ENCODE measurements around the gene SP2. TPM values are rescaled to one million over a fixed set of nuclear protein-coding genes. Genes with fewer than 3 reads are reported as not detected.
"Not testable (repeated sequence)": the region's sequence is repeated elsewhere in the genome, so short reads cannot be mapped to it uniquely, and the experiment has no call there.

SP2 gene
- total RNA-seq, 2 experiments from 2014 or later, result 17.4 to 19.5 TPM

DNA sequence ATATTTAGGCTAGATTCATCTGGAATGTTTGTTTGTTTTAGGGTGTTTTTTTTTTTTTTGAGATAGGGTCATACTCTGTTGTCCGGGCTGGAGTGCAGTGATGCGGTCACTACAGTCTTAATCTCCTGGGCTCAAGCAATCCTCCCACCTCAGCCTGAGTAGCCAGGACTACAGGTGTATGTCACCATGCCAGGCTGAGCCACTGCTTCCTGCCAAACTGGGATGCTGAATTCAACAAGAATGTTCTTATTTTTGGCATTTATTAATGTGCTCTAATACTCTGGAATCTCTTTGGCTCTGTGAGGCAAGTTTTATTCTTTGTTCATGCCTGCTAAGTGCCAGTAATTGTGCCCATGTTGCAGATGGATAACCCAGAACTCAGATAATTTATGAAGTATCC, 21.5 kb downstream of the SP2 start:
- no peak for DNase-seq
- peaks cover 10% of the 10 kb centered on the region for H3K4me1 Mint-ChIP-seq (ENCODE audit: low read depth)
- CTCF ChIA-PET, result no interaction called here
- intact Hi-C loops (cut with micrococcal nuclease), result no loop called here
- no peaks in the 10 kb centered on the region for H3K27me3 Mint-ChIP-seq (ENCODE audit: low read depth)
- no peaks in the 10 kb centered on the region for H3K9me3 Mint-ChIP-seq
- H3K4me3 Mint-ChIP-seq, result no peak overlapping the region
- peaks cover 10% of the 10 kb centered on the region for H3K36me3 Mint-ChIP-seq (ENCODE audit: low read depth)
- H3K27ac Mint-ChIP-seq, result no peak overlapping the region

DNA sequence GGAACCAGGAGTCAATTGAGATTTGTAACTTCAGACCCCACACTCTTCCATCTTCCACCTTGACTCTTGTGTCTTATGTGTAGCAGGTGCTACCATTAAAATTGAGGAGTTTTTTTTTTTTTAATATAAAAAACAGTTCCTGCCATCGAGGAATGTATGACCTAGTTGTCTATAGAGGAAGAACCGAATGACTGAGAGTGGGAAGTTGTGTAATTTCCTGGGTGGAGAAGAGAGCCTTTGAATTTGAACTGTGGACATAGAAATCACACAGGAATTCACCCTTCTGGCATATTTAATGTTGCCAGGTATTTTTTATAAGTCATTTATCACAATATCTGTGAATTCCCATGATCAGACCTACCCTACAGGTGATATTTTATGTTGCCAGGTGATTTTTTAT, 22.0 kb downstream of the SP2 start:
- Mint-ChIP-seq H3K36me3 (ENCODE audit: low read depth) (peaks cover 10% of the 10 kb centered on the region), H3K9me3 (no peaks in the 10 kb centered on the region), H3K4me3 (no peak overlapping the region), H3K27ac (no peak overlapping the region), H3K27me3 (ENCODE audit: low read depth) (no peaks in the 10 kb centered on the region), H3K4me1 (ENCODE audit: low read depth) (peaks cover 10% of the 10 kb centered on the region)
- no peak for DNase-seq
- intact Hi-C loops (cut with micrococcal nuclease), result no loop called here
- CTCF ChIA-PET, result no interaction called here

DNA sequence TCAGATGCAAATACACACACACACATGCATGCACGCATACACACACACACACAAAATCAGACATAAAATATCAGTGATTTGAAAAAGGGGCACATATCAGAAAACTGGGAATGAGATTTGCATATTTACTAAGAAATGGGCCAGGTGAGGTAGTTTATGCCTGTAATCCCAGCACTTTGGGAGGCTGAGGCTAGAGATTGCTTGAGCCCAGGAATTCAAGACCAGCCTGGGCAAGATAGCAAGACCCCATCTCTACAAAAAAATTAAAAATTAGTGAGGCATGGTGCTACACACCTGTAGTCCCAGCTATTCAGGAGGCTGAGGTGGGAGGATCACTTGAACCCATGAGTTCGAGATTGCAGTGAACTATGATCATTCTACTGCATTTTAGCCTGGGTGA, 23.0 kb downstream of the SP2 start:
- Mint-ChIP-seq H3K9me3 (no peaks in the 10 kb centered on the region), H3K27ac (no peak overlapping the region), H3K36me3 (ENCODE audit: low read depth) (peaks cover 16% of the 10 kb centered on the region), H3K27me3 (ENCODE audit: low read depth) (no peaks in the 10 kb centered on the region), H3K4me3 (no peak overlapping the region), H3K4me1 (ENCODE audit: low read depth) (peaks cover 10% of the 10 kb centered on the region)
- intact Hi-C loops (cut with micrococcal nuclease), result no loop called here
- CTCF ChIA-PET, result interaction anchor here (0.6 kb wide), 1 partner anchor 69 kb away, joined by 4 read pairs; no protein-coding TSS in a partner anchor
- DNase-seq, result no peak

DNA sequence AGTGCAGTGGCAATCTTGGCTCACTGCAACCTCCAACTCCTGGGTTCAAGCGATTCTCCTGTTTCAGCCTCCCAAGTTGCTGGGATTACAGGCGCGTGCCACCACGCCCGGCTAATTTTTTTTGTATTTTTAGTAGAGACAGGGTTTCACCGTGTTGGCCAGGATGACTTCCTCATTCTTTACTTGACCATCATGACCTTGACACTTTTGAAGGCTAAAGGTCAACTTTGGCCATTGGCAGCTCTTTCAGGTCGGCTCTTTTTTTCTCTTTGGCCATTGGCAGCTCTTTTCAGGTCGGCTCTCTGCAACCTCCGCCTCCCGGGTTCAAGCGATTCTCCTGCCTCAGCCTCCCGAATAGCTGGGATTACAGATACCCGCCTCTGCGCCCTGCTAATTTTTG, 23.9 kb downstream of the SP2 start:
- H3K27me3 Mint-ChIP-seq (ENCODE audit: low read depth); intact Hi-C loops (cut with micrococcal nuclease); H3K27ac Mint-ChIP-seq; CTCF ChIA-PET; H3K9me3 Mint-ChIP-seq; DNase-seq; H3K4me3 Mint-ChIP-seq: not testable (repeated sequence)
- Mint-ChIP-seq H3K4me1 (ENCODE audit: low read depth) (peaks cover 10% of the 10 kb centered on the region), H3K36me3 (ENCODE audit: low read depth) (peaks cover 20% of the 10 kb centered on the region)

DNA sequence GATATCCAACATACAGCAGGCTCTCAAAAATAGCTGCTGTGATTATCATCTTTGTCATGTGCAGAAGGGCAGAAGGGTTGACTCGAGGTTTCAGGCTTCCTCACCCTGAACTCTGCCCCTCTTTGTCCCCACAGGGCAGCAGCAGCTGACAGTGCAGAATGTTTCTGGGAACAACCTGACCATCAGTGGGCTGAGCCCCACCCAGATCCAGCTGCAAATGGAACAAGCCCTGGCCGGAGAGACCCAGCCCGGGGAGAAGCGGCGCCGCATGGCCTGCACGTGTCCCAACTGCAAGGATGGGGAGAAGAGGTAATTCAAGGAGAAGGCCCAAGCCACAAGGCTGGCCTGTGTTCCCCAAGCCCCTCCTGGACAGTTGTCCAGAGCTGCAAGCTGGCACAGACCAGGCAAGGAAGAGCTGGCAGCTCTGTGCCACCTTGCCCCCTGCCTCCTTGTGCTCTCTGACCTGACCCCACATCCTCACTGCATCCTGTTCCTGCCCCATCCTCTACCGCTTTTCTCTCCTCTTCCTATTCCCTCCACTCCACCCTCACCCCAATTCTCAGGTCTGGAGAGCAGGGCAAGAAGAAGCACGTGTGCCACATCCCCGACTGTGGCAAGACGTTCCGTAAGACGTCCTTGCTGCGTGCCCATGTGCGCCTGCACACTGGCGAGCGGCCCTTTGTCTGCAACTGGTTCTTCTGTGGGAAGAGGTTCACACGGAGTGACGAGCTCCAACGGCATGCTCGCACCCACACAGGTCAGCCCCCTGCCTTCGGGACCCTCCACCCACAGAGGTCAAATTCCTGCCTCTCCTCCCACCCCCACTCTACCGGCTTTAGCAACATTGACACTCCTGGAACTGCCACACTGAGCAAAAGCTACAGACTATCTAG, 29.0 kb downstream of the SP2 start:
- intact Hi-C loops (cut with micrococcal nuclease), result no loop called here
- Mint-ChIP-seq H3K4me3 (no peak overlapping the region), H3K27me3 (ENCODE audit: low read depth) (no peaks in the 10 kb centered on the region), H3K9me3 (no peaks in the 10 kb centered on the region), H3K27ac (no peak overlapping the region), H3K4me1 (ENCODE audit: low read depth) (no peaks in the 10 kb centered on the region), H3K36me3 (ENCODE audit: low read depth) (peaks cover 23% of the 10 kb centered on the region)
- DNase-seq, result no peak
- CTCF ChIA-PET, result no interaction called here

DNA sequence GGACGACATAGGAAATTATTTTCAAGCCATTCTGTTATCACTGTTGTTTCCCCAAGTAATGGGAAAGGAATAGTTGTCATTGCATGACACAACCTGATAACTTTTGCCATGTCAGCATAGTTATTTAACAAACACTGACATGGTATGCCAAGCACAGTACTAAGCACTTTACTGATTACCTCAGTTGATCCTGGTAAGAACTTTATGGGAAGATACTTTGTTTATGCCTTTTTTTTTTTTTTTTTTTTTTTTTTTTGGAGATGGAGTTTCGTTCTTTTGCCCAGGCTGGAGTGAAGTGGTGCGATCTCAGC, 29.6 kb downstream of the SP2 start:
- Mint-ChIP-seq H3K36me3 (ENCODE audit: low read depth) (peaks cover 23% of the 10 kb centered on the region), H3K4me3 (no peak overlapping the region), H3K27me3 (ENCODE audit: low read depth) (no peaks in the 10 kb centered on the region), H3K4me1 (ENCODE audit: low read depth) (no peaks in the 10 kb centered on the region), H3K9me3 (no peaks in the 10 kb centered on the region), H3K27ac (no peak overlapping the region)
- intact Hi-C loops (cut with micrococcal nuclease), result no loop called here
- DNase-seq, result no peak
- CTCF ChIA-PET, result no interaction called here

DNA sequence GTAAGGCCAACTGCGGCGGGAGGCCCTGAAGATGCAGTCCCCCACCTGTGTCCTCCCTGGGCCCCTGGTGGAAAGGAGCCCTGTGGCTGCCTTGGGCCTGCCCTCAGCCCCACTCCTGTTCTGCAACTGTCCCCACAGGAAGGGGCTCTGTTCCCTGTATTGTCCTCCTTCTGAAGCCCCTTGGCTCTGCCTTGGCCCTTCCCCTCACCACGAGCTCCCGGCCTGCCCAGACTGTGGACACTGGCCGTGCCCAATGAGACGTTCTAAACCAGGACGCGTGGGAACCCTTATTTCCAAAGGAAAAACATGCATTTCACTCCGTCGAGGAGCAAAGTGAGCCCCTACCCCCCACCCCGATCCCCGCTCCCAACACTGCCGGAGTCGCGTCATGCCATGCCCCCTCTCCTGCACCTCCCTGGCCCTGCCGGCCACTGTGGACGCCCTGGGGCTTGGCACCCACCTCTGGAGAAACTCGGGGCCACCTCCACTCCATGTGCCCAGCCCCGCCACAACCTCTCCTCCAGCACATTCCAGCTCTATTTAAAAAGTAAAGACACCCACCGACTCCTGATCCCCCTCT, 31.9 kb downstream of the SP2 start:
- CTCF ChIA-PET, result no interaction called here

DNA sequence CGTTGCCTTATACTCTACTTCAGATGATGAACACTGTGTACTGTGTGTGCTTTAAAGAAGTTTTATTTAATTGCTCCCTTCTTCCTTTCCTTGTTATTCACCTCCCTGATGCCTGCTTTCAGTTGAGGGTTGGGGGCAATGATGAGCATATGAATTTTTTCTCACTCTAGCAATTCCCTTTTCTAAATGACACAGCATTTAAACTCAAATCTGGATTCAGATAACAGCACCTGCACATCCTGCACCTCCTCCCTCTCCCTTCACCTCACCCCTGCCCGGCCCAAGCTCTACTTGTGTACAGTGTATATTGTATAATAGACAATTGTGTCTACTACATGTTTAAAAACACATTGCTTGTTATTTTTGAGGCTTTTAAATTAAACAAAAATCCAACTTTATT, 32.4 kb downstream of the SP2 start:
- Mint-ChIP-seq H3K36me3 (ENCODE audit: low read depth) (peaks cover 18% of the 10 kb centered on the region), H3K9me3 (no peaks in the 10 kb centered on the region), H3K4me1 (ENCODE audit: low read depth) (no peaks in the 10 kb centered on the region), H3K4me3 (no peak overlapping the region), H3K27me3 (ENCODE audit: low read depth) (no peaks in the 10 kb centered on the region), H3K27ac (no peak overlapping the region)
- intact Hi-C loops (cut with micrococcal nuclease), result no loop called here
- no peak for DNase-seq
- CTCF ChIA-PET, result interaction anchor here (0.5 kb wide), 1 partner anchor 22 kb away, joined by 4 read pairs; no protein-coding TSS in a partner anchor

More for the DNA sequence above, 31.9 kb downstream of the SP2 start:
- Mint-ChIP-seq H3K9me3 (no peaks in the 10 kb centered on the region), H3K27me3 (ENCODE audit: low read depth) (no peaks in the 10 kb centered on the region), H3K36me3 (ENCODE audit: low read depth) (peaks cover 20% of the 10 kb centered on the region), H3K4me3 (no peak overlapping the region), H3K4me1 (ENCODE audit: low read depth) (no peaks in the 10 kb centered on the region), H3K27ac (no peak overlapping the region)
- no peak for DNase-seq
- intact Hi-C loops (cut with micrococcal nuclease), result no loop called here

DNA sequence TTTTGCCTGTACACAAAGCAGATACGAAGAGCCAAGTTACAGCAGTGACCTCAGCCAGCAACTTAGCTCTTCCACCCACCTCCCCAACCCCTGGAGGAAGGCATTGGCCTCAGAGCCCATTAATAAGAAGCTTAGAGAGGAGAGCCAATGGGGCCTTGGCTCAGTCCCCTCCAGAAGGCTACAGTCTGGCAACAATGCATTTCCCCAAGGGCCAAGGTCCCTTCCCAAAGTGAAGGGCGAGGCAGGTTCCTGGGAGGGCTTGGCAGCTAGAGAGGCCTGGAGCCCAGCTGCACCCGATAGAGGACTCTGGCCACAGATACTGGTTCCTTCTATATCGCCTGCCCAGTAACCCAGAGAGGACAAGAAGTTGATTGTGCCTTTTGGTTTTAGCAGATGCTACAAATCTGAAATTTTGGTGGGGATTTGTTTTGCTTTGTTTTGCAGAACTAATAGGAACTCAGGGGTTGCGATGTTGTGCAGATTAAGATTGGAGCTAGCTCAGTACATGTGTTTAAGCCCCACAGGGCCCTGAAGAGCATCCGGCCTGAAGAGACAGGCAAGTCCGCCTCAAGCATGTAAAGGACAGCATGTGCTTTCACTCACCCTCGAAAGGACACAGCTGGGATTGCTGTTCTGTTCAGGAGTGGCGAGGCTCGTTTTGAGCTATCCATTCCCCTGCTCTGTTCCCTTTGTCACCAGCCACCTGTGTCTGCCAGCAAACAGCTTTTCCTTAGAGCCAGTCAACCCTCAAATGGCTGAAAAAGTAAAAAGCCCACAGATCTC, 33.4 kb downstream of the SP2 start:
- Mint-ChIP-seq H3K27me3 (ENCODE audit: low read depth) (no peaks in the 10 kb centered on the region), H3K4me1 (ENCODE audit: low read depth) (no peaks in the 10 kb centered on the region), H3K27ac (no peak overlapping the region), H3K36me3 (ENCODE audit: low read depth) (peaks cover 10% of the 10 kb centered on the region), H3K9me3 (no peaks in the 10 kb centered on the region), H3K4me3 (no peak overlapping the region)
- DNase-seq, result no peak
- intact Hi-C loops (cut with micrococcal nuclease), result no loop called here
- CTCF ChIA-PET, result interaction anchor here (0.6 to 1.5 kb wide), 6 partner anchors 17 to 1057 kb away, joined by 3 to 6 read pairs (median 3); partner anchors contain the start of gene CDK5RAP3

DNA sequence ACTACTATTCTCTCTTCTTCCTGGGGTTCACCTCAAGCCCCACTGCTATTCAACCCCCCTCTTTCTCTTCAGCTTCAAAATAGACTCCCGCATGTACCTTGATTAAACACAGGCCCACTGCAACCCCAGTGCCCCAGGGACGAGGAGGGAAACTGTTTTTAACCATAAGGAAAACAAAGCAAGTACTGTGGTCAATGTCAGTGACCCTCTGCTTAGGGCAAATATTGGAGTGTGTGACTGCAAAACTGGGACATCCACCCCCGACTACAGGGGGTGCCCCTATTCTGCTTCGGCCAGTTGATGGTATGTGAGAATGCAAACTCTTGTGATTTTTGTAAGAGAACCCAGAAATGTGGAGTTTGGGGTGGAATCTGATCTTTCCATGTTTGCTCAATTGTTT, 35.8 kb downstream of the SP2 start:
- Mint-ChIP-seq H3K27ac (no peak overlapping the region), H3K27me3 (ENCODE audit: low read depth) (no peaks in the 10 kb centered on the region), H3K36me3 (ENCODE audit: low read depth) (peaks cover 3% of the 10 kb centered on the region), H3K9me3 (no peaks in the 10 kb centered on the region), H3K4me1 (ENCODE audit: low read depth) (peaks cover 3% of the 10 kb centered on the region), H3K4me3 (no peak overlapping the region)
- CTCF ChIA-PET, result interaction anchor here (1.7 kb wide), 1 partner anchor 15 kb away, joined by 5 read pairs; no protein-coding TSS in a partner anchor
- no peak for DNase-seq
- intact Hi-C loops (cut with micrococcal nuclease), result no loop called here

DNA sequence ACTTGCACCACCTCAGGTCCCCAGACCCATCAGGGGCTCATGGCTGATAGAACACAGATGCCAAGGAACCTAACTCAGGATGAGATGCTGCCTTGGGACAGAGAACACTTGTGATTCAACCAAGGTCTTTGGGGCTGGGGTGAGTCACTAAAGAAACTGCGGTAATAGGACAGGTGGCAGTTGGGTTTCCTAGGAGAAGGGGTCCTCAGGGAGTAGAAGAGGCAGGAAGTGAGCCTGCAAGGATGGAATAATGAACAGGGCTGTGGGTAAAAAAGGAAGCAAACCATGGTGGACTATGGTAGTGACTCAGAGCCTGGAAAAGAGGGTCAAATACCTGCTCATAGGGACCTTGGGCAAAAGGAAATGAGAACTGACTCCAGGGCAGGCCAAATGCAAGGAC, 38.8 kb downstream of the SP2 start:
- Mint-ChIP-seq H3K4me1 (ENCODE audit: low read depth) (peaks cover 12% of the 10 kb centered on the region), H3K9me3 (no peaks in the 10 kb centered on the region), H3K36me3 (ENCODE audit: low read depth) (no peaks in the 10 kb centered on the region), H3K4me3 (no peak overlapping the region), H3K27ac (no peak overlapping the region), H3K27me3 (ENCODE audit: low read depth) (no peaks in the 10 kb centered on the region)
- CTCF ChIA-PET, result interaction anchor here (1.0 kb wide), 1 partner anchor 15 kb away, joined by 3 read pairs; no protein-coding TSS in a partner anchor
- DNase-seq, result no peak
- intact Hi-C loops (cut with micrococcal nuclease), result no loop called here

DNA sequence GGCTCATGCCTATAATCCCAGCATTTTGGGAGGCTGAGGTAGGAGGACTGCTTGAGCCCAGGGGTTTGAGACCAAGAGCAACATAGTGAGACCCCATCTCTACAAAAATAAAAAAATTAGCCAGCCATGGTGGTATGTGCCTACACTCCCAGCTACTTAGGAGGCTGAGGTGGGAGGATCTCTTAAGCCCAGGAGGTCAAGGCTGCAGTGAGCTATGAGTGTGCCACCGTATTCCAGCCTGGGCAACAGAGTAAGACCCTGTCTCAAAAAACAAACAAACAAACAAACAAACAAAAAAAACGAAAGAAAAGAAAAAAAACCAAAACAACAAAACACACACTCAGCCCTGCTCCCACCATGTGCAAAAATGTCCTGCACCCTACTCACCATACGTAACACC, 39.4 kb downstream of the SP2 start:
- H3K27me3 Mint-ChIP-seq (ENCODE audit: low read depth); H3K36me3 Mint-ChIP-seq (ENCODE audit: low read depth); intact Hi-C loops (cut with micrococcal nuclease); DNase-seq; H3K9me3 Mint-ChIP-seq; H3K27ac Mint-ChIP-seq; H3K4me3 Mint-ChIP-seq: not testable (repeated sequence)
- CTCF ChIA-PET, result interaction anchor here (1.0 to 2.2 kb wide), 3 partner anchors 11 to 15 kb away, joined by 3 to 9 read pairs (median 3); no protein-coding TSS in a partner anchor
- H3K4me1 Mint-ChIP-seq (ENCODE audit: low read depth), result peaks cover 18% of the 10 kb centered on the region

Data from activated naive CD4-positive, alpha-beta T cell treated with anti-CD3 and anti-CD28 coated beads for 36 hours (primary cell).